Measurements from ENCODE around the gene PLEKHA4.

PLEKHA4 gene

GRCh38 chr19:48830088-48830487 is 38.3 kb downstream of the PLEKHA4 start:
- DNase-seq (ENCODE audit: low read depth, low spot score), result no peak

DNA sequence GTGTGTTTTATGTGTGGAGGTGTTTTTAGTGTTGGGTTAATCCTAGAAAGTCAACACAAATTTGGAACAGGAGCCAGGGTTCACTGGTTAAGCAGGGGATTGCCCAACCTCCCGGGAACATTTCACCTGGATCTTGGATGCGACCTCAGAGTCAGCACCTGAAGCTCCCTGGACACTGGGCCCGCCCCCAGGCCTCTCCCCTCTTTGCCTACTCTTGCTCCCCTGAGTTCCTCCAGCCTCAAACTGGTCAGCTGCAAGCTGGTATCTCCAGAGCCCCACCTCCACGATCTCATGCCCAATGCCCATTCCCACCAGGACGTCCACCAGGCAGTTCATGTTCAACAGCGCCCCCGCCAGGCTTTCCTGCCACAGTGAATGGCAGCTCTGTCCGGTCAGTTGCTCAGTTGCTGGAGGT is 41.8 kb downstream of the PLEKHA4 start:
- no peak for DNase-seq (ENCODE audit: low read depth, low spot score)

- DNase-seq (ENCODE audit: low read depth, low spot score), result no peak
Measured at GRCh38 chr19:48822514-48822913, 45.9 kb downstream of the PLEKHA4 start.

DNA sequence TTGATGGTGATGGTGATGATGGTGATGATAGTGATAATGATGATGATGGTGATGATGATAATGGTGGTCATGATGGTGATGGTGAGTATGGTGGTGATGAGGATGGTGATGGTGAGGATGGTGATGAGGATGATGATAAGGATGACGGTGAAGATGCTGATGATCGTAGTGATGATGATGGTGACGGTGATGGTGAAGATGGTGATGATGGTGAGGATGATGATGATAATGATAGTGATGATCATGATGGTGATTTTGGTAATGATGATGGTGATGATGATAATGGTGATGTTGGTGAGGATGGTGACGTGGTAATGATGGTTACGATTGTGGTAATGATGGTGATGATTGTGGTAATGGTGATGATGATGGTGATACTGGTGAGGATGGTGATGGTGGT is 46.8 kb downstream of the PLEKHA4 start:
- DNase-seq (ENCODE audit: low read depth, low spot score), result no peak

- DNase-seq (ENCODE audit: low read depth, low spot score), result no peak
Measured at GRCh38 chr19:48819366-48819816, 49.0 kb downstream of the PLEKHA4 start.

GRCh38 chr19:48818234-48818820 is 50.1 kb downstream of the PLEKHA4 start:
- no peak for DNase-seq (ENCODE audit: low read depth, low spot score)

- no peak for DNase-seq (ENCODE audit: low read depth, low spot score)
Measured at GRCh38 chr19:48817585-48818124, 50.8 kb downstream of the PLEKHA4 start.

- DNase-seq (ENCODE audit: low read depth, low spot score), result no peak
Measured at GRCh38 chr19:48815870-48816501, 52.4 kb downstream of the PLEKHA4 start.

DNA sequence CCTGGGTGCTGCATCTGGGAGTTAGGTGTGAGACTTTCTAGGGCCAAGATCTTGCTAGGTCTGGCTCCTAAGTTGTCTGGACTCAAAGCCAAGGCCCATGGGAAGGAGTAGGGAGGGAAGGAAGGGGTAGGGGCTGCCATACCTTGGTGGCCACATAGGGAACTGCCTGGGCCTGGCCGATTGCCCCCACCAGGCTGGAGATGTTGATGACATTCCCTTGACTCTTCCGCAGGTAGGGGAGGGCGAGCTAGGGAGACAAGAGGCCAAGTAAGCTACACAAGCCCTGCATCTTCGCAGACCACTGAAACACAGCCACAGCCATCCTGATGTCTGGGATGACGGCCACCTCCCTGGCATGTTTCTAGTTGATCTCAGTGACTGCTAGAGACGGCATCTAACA is 53.5 kb downstream of the PLEKHA4 start:
- DNase-seq (ENCODE audit: low read depth, low spot score), result no peak

DNA sequence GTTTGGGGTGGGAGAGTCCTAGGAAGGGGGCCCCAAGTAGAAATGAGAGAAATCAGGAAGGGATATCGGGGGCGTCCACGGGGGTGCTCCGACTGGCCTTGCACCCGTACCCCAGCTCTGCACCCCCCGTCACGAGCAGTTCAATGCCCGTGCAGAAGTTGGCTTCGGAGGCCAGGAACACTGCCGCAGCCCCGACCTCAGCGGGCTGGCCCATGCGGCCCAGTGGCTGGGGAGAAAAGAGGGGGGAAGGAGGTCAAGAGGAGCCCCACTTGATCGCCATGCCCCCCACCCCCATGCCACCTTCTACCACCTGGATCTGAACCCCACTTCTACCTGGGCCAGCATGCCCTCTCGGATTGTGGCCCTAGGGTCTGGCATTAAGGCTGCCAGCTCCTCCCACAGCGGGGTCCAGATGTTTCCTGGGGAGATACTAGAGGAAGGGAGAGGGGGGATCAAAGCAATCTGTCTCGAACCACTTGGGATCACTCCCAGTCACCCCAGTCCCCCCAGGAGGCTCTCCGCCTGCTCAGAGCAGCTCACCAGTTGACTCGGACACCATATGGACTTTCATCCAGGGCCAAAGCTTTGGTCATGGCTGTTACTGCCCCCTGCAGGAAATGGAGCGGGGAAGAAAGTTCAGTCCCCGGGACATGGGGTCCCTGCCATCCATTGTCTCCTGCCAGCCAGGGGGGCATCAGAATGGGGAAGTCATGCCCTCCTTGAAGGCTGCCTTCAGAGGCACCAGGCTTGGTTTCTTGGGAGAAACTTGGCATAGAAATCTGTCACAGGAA is 55.1 kb downstream of the PLEKHA4 start:
- DNase-seq (ENCODE audit: low read depth, low spot score), result no peak

- DNase-seq (ENCODE audit: low read depth, low spot score), result peak; percentile 34
Measured at GRCh38 chr19:48812094-48812929, 56.1 kb downstream of the PLEKHA4 start.

DNA sequence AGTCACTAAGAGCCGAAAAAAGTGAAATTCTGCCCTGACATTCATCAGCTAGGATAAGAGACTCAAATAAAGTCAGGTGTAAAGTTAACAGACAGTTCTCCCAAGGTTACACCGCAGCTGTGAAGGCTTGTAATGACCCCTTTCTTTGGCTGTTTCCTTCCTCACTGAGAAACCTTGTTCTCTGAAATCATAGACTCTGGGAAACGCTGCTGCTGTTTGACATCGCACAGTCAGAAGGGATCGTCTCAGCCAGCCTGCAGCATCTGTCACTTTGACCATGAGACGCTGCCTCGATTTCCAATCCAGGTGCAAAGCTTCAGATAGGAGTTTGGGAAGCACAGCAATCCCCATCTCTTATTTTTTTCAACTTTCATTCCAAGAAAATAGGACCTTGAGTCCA is 58.3 kb downstream of the PLEKHA4 start:
- no peak for DNase-seq (ENCODE audit: low read depth, low spot score)

DNA sequence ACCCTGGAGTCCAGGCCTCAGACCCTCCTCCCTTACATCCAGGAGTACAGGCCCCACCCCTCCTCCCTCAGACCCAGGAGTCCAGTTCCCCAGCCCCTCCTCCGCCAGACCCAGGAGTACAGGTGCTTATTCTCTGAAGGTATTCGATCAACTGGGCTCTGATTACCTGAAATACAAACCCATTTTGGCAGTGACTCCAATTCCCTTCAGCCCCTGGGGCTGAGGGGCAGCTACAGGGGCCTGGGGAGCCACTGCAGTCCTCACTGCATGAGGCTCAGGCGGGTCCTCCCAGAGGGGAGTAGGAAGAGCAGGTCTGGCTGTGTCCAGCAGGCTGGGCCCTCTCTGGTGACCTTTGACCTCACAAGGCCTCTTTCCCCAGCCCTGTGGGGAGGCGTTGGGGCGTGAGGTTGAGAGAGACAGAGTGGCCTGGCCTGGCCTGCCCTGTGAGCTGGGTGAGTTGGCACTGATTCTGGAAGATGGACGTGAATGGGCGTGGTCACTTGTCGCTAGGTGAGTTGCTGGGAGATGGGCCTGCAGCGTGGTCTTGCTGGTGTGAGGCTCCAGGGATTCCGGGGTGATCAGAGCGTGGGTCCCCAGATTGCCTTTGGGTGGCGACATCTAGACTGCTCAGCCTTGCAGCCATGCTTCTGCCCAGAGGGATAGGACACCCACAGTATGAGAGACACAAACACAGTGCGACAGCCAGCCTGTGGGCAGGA is 60.7 kb downstream of the PLEKHA4 start:
- DNase-seq (ENCODE audit: low read depth, low spot score), result no peak

- no peak for DNase-seq (ENCODE audit: low read depth, low spot score)
Measured at GRCh38 chr19:48806818-48807589, 61.4 kb downstream of the PLEKHA4 start.

DNA sequence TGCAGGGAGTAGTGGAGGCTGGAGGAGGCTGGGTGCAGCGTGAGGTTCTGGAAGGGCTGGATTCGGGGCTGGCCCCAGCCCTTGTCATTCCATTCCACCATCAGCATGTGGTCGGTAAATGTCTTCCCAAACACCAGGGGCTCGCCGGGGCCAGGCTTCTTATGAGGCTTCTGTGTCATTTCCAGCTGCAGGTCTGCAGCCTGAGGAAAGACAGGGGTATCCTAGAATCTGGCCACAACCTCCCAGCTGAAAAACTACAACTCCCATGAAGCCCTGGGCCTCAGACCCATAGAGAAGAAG is 61.9 kb downstream of the PLEKHA4 start:
- no peak for DNase-seq (ENCODE audit: low read depth, low spot score)

GRCh38 chr19:48805452-48805851 is 63.0 kb downstream of the PLEKHA4 start:
- DNase-seq (ENCODE audit: low read depth, low spot score), result no peak

DNA sequence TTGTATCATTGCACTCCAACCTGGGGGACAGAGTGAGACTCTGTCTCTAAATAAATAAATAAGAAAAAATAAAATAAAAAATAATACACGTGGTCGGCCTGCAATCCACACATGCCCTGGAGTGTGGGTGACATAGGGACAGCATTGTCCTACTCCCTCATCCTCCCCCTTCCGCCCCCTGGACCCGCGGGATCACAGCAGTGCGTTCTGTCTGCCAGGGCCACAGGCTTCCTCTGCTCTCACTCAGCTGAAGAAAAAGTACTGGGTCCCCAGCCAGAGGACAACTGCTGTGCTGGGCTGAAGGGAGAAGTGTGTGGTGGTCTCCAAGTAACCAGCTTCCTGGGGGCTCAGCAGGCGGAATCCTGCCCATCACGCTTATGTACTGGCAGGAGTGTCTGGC is 63.9 kb downstream of the PLEKHA4 start:
- no peak for DNase-seq (ENCODE audit: low read depth, low spot score)

- no peak for DNase-seq (ENCODE audit: low read depth, low spot score)
Measured at GRCh38 chr19:48802623-48803022, 65.8 kb downstream of the PLEKHA4 start.

DNA sequence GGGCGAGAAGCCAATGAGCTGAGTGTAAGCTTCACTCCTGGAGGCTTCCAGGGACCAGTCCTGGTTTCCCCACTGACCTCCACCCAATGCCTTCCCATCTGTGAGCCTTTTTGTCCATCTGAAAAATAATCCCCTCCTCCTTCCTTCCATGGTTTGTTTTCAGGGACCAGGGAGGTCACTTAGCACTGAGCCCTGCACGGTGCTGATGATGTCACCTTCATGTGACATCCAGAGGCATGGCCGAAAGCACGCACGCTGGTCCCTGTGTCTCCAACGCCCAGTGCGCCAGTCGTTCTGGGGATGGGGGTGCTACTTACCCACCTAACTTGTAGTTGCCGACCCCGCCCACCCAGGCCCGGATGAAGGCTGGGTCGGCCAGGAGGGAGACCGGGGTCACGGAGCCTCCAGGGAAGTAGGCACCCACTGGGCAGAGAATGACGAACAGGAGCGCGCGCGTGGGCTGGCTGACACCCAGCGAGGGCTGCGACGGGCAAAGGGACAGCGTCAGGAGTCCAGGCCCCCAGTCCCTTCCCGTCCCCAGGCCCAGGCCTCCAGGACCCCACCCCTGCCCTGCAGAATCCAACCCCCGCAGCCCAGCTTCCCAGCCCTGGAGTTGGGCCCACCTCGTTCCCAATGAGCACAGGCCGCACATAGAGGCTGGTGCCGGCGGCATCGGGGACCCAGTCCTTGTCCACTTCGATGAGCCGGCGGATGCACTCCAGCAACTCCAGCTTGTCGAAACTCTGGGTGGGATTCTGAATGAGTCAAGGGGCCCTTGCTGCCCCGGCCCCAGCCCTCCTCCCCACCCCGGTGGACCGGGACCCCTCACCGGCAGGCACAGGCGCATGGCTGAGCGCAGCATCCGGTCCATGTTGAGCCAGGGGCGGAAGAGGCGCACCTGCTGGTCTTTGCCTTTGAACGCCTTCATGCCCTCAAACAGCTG is 68.8 kb downstream of the PLEKHA4 start:
- DNase-seq (ENCODE audit: low read depth, low spot score), result no peak
